ENCODE results near the gene AMDHD2.
"Not testable (repeated sequence)": the region's sequence is repeated elsewhere in the genome, so short reads cannot be mapped to it uniquely, and the experiment has no call there.

GRCh38 chr16:2580143-2580542, 60.0 kb downstream of the AMDHD2 start:
- TF ChIP-seq CTCF (IDR thresholded peaks at IDR 0.05 in 4 of 5, conservative IDR thresholded peaks at IDR 0.05 in 1 of 5); POLR2A (IDR thresholded peaks at IDR 0.05): not testable (repeated sequence)
